Right lobe of liver (tissue), 6 donors: ENCODE measurements around the gene JKAMP. TPM values are rescaled to one million over a fixed set of nuclear protein-coding genes. Genes with fewer than 3 reads are reported as not detected.

Experiments used
- ATAC-seq, 4 donors: fragments of 200-7000 bp; cut with Tn5 transposase; one replicate each; pipeline ENCODE4 v1.9.1; 2020; ENCODE audit warnings: mild to moderate bottlenecking in 4 of 4, moderate library complexity in 4 of 4
- DNase-seq, 3 donors: peaks; one replicate each; pipeline ENCODE4 v3.0.0-alpha.2; 2020
- H3K27ac ChIP-seq, 3 donors: fragments of 200-600 bp; one replicate each; pipeline ENCODE4 v1.8.0; 2022
- H3K27me3 ChIP-seq, 2 donors: fragments of 200-600 bp; one replicate each; pipeline ENCODE4 v1.8.0; 2022
- H3K36me3 ChIP-seq, 4 donors: fragments of 200-600 bp; sonication (generic) in 1 of 4; one replicate each; pipeline versions ENCODE4 v1.5.1 to v1.8.0; 2017 to 2022; ENCODE audit warnings: control low read depth in 1 of 4
- H3K4me1 ChIP-seq, 4 donors: fragments of 200-600 bp; sonication (generic) in 1 of 4; one replicate each; pipeline versions ENCODE4 v1.5.1 to v1.8.0; 2017 to 2022; ENCODE audit warnings: control low read depth in 1 of 4
- H3K4me3 ChIP-seq, 3 donors: fragments of 200-600 bp; one replicate each; pipeline ENCODE4 v1.8.0; 2022
- H3K9me3 ChIP-seq, 4 donors: fragments of 200-600 bp; sonication (generic) in 1 of 4; one replicate each; pipeline versions ENCODE4 v1.5.1 to v1.8.0; 2017 to 2022; ENCODE audit warnings: control low read depth in 1 of 4
- CTCF ChIP-seq, 4 donors: fragments of 200-600 bp in 3 of 4; fragments of 450-650 bp in 1 of 4; IDR thresholded peaks; one replicate each; pipeline versions ENCODE4 v1.5.1 to v1.8.0; 2016 to 2022; ENCODE audit warnings: antibody characterized with exemption in 4 of 4, mild to moderate bottlenecking in 2 of 4
- POLR2A ChIP-seq: fragments of 450-650 bp; IDR thresholded peaks from one replicate; pipeline ENCODE4 v1.6.1; 2017; ENCODE audit warnings: antibody characterized with exemption, mild to moderate bottlenecking
- WGBS: methylation state at CpG from one replicate; pipeline ENCODE4 v1.1.6; 2018; ENCODE audit warnings: low coverage, low lambda C conversion rate; ENCODE audit not compliant: insufficient coverage; ENCODE audit errors: missing lambda C conversion rate; 5-methylcytosine and 5-hydroxymethylcytosine counted together
- intact Hi-C, 2 donors: fragments of 100-400 bp; cut with DNase I; formaldehyde crosslinking; loops; one replicate each; pipeline versions ENCODE4 v1.11.2 to v1.14.1; 2022
- total RNA-seq, 6 experiments: library from RNA; depleted of rRNA in 2 of 6; stranded (reverse); fragments of >200 nt in 2 of 6; fragmentation: NEBNext Ultra II Directional in 3 of 6; extraction: Animal tissue kit (Norgen Biotek cat#: 25700) in 3 of 6; gene quantifications; one replicate each; pipeline versions ENCODE4 v1.1.0 to v1.2.4, GENCODE V29; 2016 to 2023
- donor health status: DM: no; HTN: yes; CAD: no.
- donor health status: DM: no; HTN: no; CAD: no.
- donor health status: DM: no; HTN: no; CAD: no.
- donor health status: DM: no; HTN: yes; CAD: no.
- donor health status: DM: no; HTN: yes; CAD: no.

Gene JKAMP
- total RNA-seq, 6 experiments from 2014 or later: 15.3 to 32.3 (median 16.1) TPM

GRCh38 chr14:59475709-59476108, 8.6 kb upstream of the JKAMP start:
- TF ChIP-seq CTCF (IDR thresholded peaks at IDR 0.05) (no peak), POLR2A (no peak)
- Histone ChIP-seq H3K4me3 (no peak overlapping the region), H3K36me3 (peaks cover 0 to 73% (median 20%) of the 10 kb centered on the region in 4 donors), H3K4me1 (no peaks in the 10 kb centered on the region), H3K27ac (no peak overlapping the region), H3K9me3 (no peaks in the 10 kb centered on the region), H3K27me3 (no peaks in the 10 kb centered on the region)
- ATAC-seq (no peak), DNase-seq (no peak)
- WGBS: 86% methylated on average over 1 of the region's 1 CpG
- intact Hi-C loops: no loop called here

- no peaks in the 10 kb centered on the region for H3K9me3 ChIP-seq
- peaks cover 0 to 17% (median 9%) of the 10 kb centered on the region in 4 donors for H3K4me1 ChIP-seq
- TF ChIP-seq CTCF (IDR thresholded peaks at IDR 0.05) (no peak), POLR2A (no peak)
- no peaks in the 10 kb centered on the region for H3K27me3 ChIP-seq
- ATAC-seq (no peak), DNase-seq (no peak)
- no peak overlapping the region for H3K27ac ChIP-seq
- intact Hi-C loops: no loop called here
- H3K36me3 ChIP-seq: peaks cover 0 to 53% (median 12%) of the 10 kb centered on the region in 4 donors
- H3K4me3 ChIP-seq: no peak overlapping the region
- WGBS: 91% methylated on average over 3 of the region's 3 CpGs
These were observed 5.8 kb upstream of the JKAMP start for GRCh38 chr14:59478540-59478939.

- WGBS: 40% methylated on average over 1 of the region's 1 CpG
- intact Hi-C loops: no loop called here
- H3K27ac ChIP-seq: no peak overlapping the region
- no peak for TF ChIP-seq CTCF (IDR thresholded peaks at IDR 0.05)
- TF ChIP-seq POLR2A: no peak
- peaks cover 0 to 38% (median 6%) of the 10 kb centered on the region in 4 donors for H3K36me3 ChIP-seq
- H3K27me3 ChIP-seq: no peaks in the 10 kb centered on the region
- no peaks in the 10 kb centered on the region for H3K9me3 ChIP-seq
- ATAC-seq (no peak), DNase-seq (no peak)
- H3K4me3 ChIP-seq: no peak overlapping the region
- H3K4me1 ChIP-seq: peaks cover 0 to 17% (median 9%) of the 10 kb centered on the region in 4 donors
These were observed 4.2 kb upstream of the JKAMP start for GRCh38 chr14:59480166-59480565.

- ATAC-seq: no peak
- Histone ChIP-seq H3K36me3 (peaks cover 0 to 25% (median 1%) of the 10 kb centered on the region in 4 donors), H3K4me1 (peaks cover 0 to 30% (median 11%) of the 10 kb centered on the region in 4 donors), H3K27ac (no peak overlapping the region), H3K9me3 (no peaks in the 10 kb centered on the region), H3K27me3 (no peaks in the 10 kb centered on the region), H3K4me3 (no peak overlapping the region)
- intact Hi-C loops: no loop called here
- DNase-seq: no peak
- no peak for TF ChIP-seq POLR2A
- TF ChIP-seq CTCF (IDR thresholded peaks at IDR 0.05): no peak
- WGBS: 87% methylated on average over 2 of the region's 2 CpGs
These were observed 2.9 kb upstream of the JKAMP start for GRCh38 chr14:59481407-59481806.
